Pancreas (tissue), 10 donors: ENCODE data around the gene ZNF431. TPM values are rescaled to one million over a fixed set of nuclear protein-coding genes. Genes with fewer than 3 reads are reported as not detected.

Source experiments
- ATAC-seq, 4 donors: fragments of 200-7000 bp; cut with Tn5 transposase; one replicate each; pipeline versions ENCODE4 v1.8.0 to v1.9.1; 2020; ENCODE audit warnings: mild to moderate bottlenecking in 4 of 4, moderate library complexity in 4 of 4
- DNase-seq, 6 donors: peaks; one replicate each; pipeline ENCODE4 v3.0.0-alpha.2; 2020
- FAIRE-seq: peaks from 2 replicates; lab custom pipeline; 2012; peaks lifted over from hg19 to GRCh38; lab: Jason Lieb, UNC
- H3K27ac ChIP-seq, 4 donors: fragments of 200-600 bp; sonication (generic); 1 replicate in 3 of 4; 2 replicates in 1 of 4; pipeline versions ENCODE4 v1.5.0 to v1.8.0; 2020
- H3K27me3 ChIP-seq, 4 donors: fragments of 200-600 bp; one replicate each; pipeline ENCODE4 v1.8.0; 2021
- H3K36me3 ChIP-seq, 3 donors: fragments of 200-600 bp; sonication (generic) in 1 of 3; one replicate each; pipeline versions ENCODE4 v1.5.0 to v1.8.0; 2020 to 2021
- H3K4me1 ChIP-seq, 3 donors: fragments of 200-600 bp; one replicate each; pipeline ENCODE4 v1.8.0; 2021
- H3K4me3 ChIP-seq, 4 donors: fragments of 200-600 bp; sonication (generic) in 2 of 4; one replicate each; pipeline versions ENCODE4 v1.5.0 to v1.8.0; 2020 to 2021
- H3K9me3 ChIP-seq, 4 donors: fragments of 200-600 bp; one replicate each; pipeline ENCODE4 v1.8.0; 2021
- WGBS, 2 donors: extraction: QIAGEN DNeasy Blood & Tissue Kit; methylation state at CpG; one replicate each; pipeline ENCODE4 v1.1.7; 2013; 5-methylcytosine and 5-hydroxymethylcytosine counted together
- intact Hi-C, 3 donors: fragments of 100-400 bp; cut with DNase I; formaldehyde crosslinking; loops; one replicate each; pipeline versions ENCODE4 v1.11.1 to v1.14.2; 2022
- polyA plus RNA-seq, 2 donors: library from polyadenylated mRNA; stranded (reverse); fragments of 200-250 nt; gene quantifications; one replicate each; pipeline ENCODE4 v1.2.3, GENCODE V29; 2013
- total RNA-seq, 6 donors: library from RNA; stranded (reverse); fragmentation: NEBNext Ultra II Directional in 4 of 6; extraction: Animal tissue kit (Norgen Biotek cat#: 25700) in 4 of 6; gene quantifications; one replicate each; pipeline versions ENCODE4 v1.2.1 to v1.2.4, GENCODE V29; 2021 to 2023
- TF ChIP-seq, protein P1 (sequence below), 4 donors: fragments of 200-600 bp; sonication (generic) in 3 of 4; IDR thresholded peaks; one replicate each; pipeline versions ENCODE4 v1.5.0 to v1.8.0; 2021; ENCODE audit warnings: antibody characterized with exemption in 4 of 4
- donor health status: healthy with polysubstance abuse.
- donor health status: DM: no; HTN: no; CAD: no; lungs with moderate emphysema.
- donor health status: DM: no; HTN: no; CAD: no.
- donor health status: control.
- donor health status: control.
- donor health status: Bipolar disorder and iron deficiency.
- donor health status: DM: yes; HTN: yes; CAD: no.
- donor health status: DM: no; HTN: no; CAD: no.
- donor health status: DM: no; HTN: no; CAD: no.
- donor health status: DM: yes; HTN: yes; CAD: no.

ZNF431 gene
- total and polyA plus RNA-seq, 8 donors, result 3.6 to 16.1 (median 9.1) TPM

DNA sequence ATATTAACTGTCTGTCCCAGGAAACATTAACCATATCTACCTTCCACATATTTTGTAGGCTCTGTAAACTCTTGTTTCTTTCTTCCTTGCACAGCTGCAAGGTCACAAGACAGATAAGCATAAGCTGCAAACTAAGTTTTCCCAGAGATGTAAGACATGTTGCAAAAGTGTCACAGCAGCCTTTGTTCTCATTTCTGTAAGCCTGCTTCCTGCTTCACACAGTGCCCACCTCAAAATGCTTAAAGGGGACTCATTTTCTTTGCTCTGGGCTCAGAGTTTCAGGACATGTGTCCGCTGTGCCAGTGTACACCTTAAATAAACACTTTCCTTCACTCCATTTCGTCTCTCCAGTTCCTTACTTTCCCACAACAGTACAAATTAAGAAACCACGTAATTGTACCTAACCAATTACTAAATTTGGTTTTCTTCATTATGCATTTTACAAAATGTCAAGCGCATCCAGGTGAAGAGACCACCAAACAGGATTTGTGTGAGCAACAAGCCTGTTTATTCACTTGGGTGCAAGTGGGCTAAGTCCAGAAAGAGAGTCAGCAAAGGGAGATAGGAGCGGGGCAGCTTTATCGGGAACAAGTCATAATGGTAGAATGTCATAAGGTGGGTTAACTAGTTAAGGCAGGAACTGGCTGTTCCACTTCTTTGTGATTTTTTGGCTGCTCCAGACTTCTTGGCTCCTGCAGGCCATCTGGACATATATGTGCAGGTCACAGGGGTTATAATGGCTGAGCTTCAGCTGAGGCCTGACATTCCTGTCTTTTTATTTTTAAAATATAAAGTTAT, 12.7 kb upstream of the ZNF431 start:
- Histone ChIP-seq H3K27ac (peak overlapping the region in 3 of 4 donors; percentile 57 to 65 (median 64)), H3K27me3 (no peaks in the 10 kb centered on the region), H3K4me1 (peaks cover 0 to 16% (median 15%) of the 10 kb centered on the region in 3 donors), H3K9me3 (no peaks in the 10 kb centered on the region), H3K36me3 (no peaks in the 10 kb centered on the region), H3K4me3 (no peak overlapping the region)
- intact Hi-C loops, result no loop called here
- FAIRE-seq (no peak), ATAC-seq (peak; percentile 55 to 81 (median 68)), DNase-seq (peak in 1 of 6 donors; percentile 20)
- TF ChIP-seq, protein P1, sequence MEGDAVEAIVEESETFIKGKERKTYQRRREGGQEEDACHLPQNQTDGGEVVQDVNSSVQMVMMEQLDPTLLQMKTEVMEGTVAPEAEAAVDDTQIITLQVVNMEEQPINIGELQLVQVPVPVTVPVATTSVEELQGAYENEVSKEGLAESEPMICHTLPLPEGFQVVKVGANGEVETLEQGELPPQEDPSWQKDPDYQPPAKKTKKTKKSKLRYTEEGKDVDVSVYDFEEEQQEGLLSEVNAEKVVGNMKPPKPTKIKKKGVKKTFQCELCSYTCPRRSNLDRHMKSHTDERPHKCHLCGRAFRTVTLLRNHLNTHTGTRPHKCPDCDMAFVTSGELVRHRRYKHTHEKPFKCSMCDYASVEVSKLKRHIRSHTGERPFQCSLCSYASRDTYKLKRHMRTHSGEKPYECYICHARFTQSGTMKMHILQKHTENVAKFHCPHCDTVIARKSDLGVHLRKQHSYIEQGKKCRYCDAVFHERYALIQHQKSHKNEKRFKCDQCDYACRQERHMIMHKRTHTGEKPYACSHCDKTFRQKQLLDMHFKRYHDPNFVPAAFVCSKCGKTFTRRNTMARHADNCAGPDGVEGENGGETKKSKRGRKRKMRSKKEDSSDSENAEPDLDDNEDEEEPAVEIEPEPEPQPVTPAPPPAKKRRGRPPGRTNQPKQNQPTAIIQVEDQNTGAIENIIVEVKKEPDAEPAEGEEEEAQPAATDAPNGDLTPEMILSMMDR (IDR thresholded peaks at IDR 0.05), result no peak
- 34% methylated on average over 6 of the region's 6 CpGs for WGBS, 2 donors

- Histone ChIP-seq H3K4me1 (peaks cover 0 to 16% (median 15%) of the 10 kb centered on the region in 3 donors), H3K9me3 (no peaks in the 10 kb centered on the region), H3K27ac (peak overlapping the region in 3 of 4 donors; percentile 57 to 65 (median 64)), H3K36me3 (no peaks in the 10 kb centered on the region), H3K27me3 (no peaks in the 10 kb centered on the region), H3K4me3 (no peak overlapping the region)
- intact Hi-C loops, result no loop called here
- 52 to 54% methylated on average over 3 of the region's 3 CpGs for WGBS, 2 donors
- DNase-seq, result no peak
- TF ChIP-seq, protein P1 (IDR thresholded peaks at IDR 0.05), result no peak
- peak; percentile 33 to 71 (median 64) for ATAC-seq
- no peak for FAIRE-seq
Measured at GRCh38 chr19:21130097-21130775, 11.6 kb upstream of the ZNF431 start.

GRCh38 chr19:21133633-21134032, 8.2 kb upstream of the ZNF431 start:
- Histone ChIP-seq H3K36me3 (no peaks in the 10 kb centered on the region), H3K27ac (no peak overlapping the region), H3K27me3 (no peaks in the 10 kb centered on the region), H3K9me3 (no peaks in the 10 kb centered on the region), H3K4me3 (no peak overlapping the region), H3K4me1 (peaks cover 0 to 8% (median 0%) of the 10 kb centered on the region in 3 donors)
- 40 to 50% methylated on average over 1 of the region's 1 CpG for WGBS, 2 donors
- FAIRE-seq (no peak), ATAC-seq (no peak), DNase-seq (no peak)
- intact Hi-C loops, result no loop called here
- TF ChIP-seq, protein P1 (IDR thresholded peaks at IDR 0.05), result no peak

DNA sequence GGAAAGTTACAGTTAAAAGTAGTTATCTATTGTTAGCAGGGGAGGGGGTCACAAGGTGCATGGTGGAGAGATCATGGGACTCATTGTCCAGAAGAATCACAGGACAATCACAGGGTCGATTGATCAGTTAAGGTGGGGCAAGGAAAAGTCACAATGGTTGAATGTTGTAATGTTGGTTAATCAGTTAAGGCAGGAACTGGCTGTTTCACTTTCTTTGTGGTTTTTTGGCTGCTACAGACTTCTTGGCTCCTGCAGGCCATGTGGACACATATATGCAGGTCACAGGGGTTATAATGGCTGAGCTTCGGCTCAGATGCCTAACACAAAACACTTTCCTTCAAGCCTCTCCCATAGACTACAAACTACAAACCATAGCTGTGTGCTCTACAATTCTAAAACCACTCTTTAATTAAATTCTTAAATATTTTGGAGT, 6.9 kb upstream of the ZNF431 start:
- WGBS, 2 donors, result 78 to 89% methylated on average over 2 of the region's 2 CpGs
- H3K9me3 ChIP-seq, result no peaks in the 10 kb centered on the region
- intact Hi-C loops, result no loop called here
- DNase-seq (no peak), FAIRE-seq (no peak), ATAC-seq (no peak)
- H3K27me3 ChIP-seq, result no peaks in the 10 kb centered on the region
- H3K36me3 ChIP-seq, result no peaks in the 10 kb centered on the region
- TF ChIP-seq, protein P1 (IDR thresholded peaks at IDR 0.05), result no peak
- peaks cover 0 to under 1% (median 0%) of the 10 kb centered on the region in 3 donors for H3K4me1 ChIP-seq
- H3K4me3 ChIP-seq, result no peak overlapping the region
- H3K27ac ChIP-seq, result no peak overlapping the region
